Stimulated activated naive CD4-positive, alpha-beta T cell (primary cell): Measurements from ENCODE around the gene SPOCK1.

Experiments used
- DNase-seq, 6 experiments: peaks; one replicate each; lab custom pipeline; 2025; lab: John Stamatoyannopoulos, UW

Gene SPOCK1

DNA sequence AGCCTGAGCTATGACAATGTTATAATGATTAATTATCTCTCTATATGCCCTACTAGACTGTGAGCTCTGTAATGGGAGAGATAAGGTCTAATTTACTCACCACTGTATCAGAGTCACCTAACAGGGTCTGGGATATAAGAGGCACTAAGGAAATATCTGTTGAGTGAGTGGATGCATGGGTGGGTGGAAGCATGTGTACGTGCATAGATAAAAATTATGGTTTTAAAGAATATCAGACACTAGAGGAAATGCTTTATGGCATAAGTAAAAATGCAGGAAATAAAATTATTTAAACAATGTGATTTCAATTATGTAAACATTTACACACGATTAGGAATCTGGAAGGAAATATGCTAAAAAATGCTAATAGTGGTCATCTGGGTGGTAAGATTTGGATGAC is 137.8 kb downstream of the SPOCK1 start:
- no peak for DNase-seq

DNA sequence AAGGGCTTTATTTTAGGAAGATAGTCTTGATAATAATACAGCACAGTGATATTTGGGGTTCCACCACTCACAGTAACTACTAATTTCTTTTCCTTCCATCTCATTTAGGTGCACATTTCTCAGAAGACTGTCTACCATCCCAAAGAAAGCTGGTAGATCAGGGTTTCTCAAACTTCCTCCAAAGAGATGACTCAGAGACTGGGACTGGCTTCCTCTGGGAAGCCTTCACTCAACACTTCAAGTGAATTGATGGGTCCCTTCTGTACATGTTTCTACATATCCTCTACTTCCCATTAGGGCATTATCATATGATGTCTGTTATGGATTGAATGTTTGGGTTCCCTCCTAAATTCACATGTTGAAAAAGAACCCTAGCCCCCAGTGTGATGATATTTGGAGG is 138.5 kb downstream of the SPOCK1 start:
- no peak for DNase-seq

DNA sequence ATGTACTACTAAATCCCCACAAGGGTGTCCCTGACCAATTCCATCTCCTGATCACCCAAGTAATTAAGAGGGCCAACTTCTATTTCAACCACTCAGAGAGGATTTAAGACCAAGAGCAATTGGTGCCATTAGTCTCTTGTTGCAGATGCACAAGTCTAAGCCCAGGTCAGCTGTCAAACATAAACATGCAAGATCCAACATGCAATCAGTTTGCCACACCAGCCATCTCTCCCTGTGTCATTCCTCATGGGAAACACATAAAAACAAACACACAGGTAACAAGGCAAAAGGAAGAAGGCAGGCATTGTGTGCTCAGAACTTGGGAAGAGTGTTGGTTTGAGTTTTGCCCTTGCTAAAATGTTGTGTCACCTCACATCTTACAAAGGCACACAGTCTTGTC is 139.2 kb downstream of the SPOCK1 start:
- DNase-seq, result no peak

DNA sequence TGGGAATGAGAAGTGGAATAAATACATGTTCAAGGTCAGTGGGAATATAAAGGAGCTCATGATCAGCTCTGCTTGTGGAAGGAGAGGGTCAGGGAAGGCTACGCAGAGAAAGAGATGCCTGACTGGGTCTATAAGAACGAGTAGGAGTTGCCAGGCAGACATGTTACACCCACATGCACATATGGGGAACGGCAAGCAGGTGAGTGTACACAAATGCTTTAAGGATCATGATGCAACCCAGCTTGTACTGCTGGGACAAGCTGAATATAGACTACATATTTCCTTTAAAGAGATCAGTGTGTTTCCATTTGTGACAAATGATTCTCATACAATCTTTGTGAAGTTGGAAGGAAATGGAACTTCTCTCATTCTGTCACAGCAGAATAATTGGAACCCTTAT is 141.7 kb downstream of the SPOCK1 start:
- DNase-seq, result no peak

DNA sequence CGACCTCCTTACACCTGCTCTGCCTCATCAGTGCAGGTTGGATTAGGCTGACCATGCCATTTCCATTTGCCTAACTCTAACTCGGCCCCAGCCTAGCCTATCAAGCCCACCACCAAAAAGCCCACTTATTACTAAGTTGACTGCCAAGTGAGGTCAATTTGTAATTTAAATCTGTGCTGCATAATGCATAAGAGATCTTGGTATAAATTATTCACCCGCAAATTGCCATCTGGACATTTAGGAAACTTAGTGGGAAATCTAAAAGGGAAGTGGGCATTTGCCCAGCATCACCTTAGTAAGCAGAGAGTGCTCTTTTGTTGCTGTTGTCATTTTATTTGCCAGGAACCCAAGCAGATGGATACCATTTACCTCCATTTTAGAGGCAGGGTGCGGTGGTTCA is 143.0 kb downstream of the SPOCK1 start:
- no peak for DNase-seq

DNA sequence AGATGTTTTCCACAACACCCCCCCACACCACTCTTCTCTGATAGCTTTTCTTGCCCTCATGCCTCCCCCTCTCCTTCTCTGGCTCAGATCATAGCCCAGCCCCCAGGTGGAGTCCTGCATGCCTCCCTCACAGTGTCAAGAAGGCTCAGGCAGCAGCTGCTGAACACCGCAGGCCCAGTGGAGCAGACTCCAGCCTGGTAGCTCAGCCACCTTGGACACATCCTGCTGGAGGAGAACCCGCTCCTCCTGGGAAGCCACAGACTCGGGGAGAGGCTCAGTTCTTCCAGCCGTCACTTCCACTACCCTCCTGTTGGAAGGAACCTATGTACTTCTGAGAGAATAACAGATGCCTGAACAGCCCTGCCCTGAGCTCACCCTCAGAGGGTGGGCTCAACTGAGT is 143.4 kb downstream of the SPOCK1 start:
- DNase-seq, result no peak

DNA sequence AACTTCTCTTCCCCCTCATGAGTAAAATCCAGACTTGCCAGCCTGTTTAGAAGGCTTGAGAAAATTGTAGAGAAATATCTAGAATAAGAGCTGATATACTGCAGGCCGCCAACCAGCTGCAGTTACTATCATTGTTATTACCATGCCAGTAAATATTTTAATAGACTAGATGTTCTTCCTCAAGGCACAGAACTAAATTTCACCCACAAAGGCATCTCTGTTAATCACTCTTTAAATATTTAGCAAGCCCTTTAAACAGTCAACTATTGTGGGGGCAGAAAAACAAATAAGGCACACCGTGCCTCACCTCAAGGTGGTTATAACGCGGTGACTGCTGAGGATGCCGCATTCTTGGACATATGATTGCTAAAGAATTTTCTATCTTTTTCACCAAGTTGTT is 147.0 kb downstream of the SPOCK1 start:
- DNase-seq, result no peak

DNA sequence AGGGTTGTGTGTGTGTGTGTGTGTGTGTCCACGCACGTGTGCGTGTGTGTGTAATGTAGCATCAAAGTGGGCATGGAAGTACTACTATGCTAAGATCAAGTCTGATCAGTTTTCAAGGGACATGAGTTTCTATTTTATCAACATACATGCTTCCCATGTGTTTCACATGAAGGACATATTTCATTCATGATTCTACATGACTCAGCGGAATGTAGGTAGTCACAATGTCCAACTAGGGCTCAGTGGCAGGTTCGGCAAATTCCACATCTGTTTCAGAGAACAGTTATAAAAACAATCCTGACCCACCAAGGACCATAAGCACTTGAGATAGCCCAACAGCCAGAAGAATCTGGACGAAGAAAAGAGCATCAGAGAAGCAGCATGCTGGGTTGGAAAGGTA is 148.3 kb downstream of the SPOCK1 start:
- no peak for DNase-seq

DNA sequence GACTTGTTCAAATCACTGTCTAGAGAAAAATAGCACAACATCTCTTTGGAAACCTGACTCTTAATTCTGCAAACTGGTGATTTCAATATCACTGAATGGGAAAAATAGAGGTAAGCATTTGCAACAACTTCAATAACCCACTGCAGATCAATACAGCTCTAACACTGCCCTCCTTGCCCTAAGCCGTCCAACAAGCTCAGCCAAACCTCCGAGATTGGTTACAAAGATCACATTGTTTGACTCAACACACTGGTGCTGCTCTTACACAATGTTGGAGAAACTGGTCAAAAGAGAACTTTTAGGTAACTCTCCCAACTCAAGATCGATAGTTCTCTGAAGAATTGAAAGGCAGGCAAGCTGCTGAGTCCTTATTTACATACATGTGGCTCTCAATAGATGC is 150.4 kb downstream of the SPOCK1 start:
- no peak for DNase-seq

DNA sequence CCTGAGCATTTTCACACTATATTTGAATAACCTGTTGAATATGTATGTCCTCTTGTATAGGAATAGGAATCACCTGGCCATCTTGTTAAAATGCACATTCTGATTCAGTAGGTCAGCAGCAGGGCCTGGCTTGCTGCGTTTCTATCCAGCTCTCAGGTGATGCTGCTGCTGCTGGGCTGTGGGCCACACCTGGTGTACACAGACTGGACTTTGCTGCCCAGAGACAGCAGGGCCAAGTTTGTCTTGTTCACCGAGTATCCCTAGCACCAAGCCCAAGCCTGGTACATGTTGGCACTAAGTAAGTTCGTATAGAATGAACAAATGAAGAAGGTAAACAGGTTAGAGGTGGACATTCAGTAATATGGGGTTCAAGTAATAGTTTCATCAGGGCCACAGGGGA is 151.3 kb downstream of the SPOCK1 start:
- no peak for DNase-seq

DNA sequence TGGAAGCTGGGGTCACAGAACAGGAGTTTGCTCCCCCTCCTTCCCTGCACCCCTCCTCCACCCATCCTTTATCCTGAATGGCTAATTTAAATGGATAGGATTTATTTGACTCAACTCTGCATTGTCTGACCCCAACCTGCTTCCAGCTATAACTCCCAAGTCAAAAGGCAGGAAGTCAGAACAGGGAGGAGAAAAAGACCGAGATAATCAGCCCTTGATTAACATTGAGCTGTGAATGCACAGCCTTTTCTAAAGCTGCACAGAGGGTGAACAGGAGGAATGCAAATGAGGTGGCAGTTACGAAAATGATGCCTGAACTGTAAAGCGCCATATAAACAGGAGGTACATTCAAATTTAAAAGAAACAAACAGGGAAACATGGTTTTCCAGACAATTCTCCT is 152.8 kb downstream of the SPOCK1 start:
- no peak for DNase-seq

DNA sequence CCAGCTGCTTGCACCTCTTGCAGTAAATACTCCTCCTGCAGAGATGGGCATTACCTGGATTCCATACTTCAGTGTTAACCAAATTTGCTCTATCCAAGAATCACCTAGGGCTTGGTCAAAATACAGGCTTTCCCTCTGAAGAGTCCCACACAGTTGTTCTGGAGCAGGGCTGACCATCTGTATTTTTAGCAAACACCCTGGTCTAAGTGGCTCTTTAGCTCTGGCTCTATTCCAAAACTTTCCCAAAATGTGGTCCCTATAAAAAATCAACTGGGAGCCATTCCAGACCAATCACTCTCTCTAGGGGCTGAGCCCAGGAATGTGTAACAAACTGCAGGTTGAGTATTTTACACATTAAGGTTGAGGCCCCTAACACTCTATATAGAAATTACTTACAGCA is 153.7 kb downstream of the SPOCK1 start:
- DNase-seq, result no peak

DNA sequence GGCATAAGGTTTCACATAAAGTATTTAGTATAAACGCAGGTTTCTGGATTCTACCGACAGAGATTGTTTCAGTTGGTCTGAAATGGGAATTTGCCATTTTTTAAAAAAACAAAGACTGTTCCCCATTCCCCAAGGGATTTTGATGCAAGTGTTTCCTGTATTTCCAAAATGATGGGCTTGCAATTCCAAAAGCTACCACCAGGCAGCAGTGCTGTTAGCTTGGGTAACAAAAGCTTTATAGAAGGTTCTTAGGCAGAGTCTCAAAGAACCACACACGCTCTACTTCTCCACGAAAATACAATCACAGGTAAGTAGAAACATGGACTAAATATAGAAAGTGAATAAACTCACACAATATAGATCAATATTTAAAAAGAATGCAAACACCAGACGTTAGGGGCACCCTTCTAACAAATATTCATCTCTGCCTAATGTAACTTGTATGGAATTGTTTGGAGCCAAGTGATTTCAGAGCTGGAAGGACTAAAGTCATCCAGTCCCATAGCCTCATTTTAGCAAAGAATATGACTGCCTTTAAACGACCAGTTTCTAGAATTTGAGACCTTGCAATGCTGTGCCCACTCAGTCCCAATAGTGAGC is 154.3 kb downstream of the SPOCK1 start:
- DNase-seq, result no peak

DNA sequence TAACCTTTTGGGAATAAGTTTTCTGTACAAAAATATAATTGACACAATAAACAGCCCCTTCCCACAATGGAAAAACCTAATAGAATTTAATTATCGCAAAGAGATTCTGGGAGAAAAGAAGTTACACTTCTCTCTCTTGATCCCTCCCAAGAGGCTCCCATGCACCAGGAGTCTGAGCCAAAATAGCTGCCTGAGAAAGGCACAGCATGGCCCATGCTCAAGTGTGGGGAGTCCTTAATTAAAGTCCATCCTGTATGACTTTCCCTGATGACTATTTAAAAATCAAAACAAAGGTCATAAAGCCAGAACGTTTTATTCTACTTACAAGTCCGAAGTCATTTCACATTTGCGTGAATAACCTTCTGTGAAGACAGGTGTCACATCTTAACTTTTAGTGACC is 155.1 kb downstream of the SPOCK1 start:
- DNase-seq, result no peak

DNA sequence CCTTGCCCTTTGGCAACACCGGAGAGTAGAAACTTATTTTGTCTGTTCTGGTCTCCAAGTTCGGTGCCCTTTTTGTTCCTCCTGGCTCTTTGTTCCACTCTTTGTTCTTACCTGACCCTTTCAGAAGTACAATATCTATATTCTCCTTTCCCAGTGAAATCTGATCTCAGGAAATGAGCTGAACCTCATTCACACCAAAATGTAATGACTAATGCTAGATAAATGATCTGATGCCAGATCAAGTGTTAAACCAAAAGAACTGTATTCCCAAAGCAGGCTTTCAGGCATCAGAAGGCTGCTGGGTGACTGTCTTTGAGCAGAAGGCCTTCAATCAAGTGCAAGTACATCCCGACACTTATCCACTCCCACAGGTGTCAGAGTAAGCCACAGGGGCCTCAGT is 156.4 kb downstream of the SPOCK1 start:
- DNase-seq, result no peak

DNA sequence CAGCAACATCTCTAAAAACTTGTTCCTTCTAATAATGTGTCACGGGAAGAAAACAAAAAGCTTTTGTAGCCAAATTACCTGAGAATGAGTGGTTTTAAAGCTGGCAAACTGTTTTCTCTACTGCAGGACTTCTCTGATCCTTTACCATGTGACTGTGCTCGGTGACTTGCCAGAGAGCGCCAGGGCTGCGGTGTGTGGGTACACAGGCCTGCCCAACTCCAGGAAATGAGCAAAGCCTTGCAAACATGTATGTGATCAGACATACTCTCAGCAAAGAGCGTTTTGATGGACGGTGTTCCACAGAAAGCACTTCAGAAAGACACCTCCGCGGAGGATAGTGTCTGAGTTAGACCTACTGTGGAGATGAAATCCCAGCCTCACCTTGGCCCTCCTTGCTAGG is 157.3 kb downstream of the SPOCK1 start:
- DNase-seq, result no peak

DNA sequence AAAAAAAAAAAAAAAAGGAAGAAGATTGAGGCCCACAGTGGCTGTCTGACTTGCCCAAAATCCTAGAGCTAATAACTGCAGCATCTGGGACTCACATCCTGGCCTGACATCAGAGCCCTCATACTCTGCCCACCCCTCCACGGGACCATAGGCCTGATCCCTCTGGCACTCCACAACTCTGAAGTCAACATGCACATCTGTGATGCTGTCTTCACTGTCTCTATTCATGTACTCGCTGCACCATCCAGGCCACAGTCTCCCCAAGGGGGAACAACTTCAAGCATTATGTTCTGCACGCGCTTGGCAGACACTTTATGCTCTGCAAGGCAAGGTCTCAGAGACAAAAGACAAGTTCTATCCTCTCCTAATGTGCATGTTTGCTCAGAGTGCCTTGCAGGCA is 158.2 kb downstream of the SPOCK1 start:
- DNase-seq, result no peak

DNA sequence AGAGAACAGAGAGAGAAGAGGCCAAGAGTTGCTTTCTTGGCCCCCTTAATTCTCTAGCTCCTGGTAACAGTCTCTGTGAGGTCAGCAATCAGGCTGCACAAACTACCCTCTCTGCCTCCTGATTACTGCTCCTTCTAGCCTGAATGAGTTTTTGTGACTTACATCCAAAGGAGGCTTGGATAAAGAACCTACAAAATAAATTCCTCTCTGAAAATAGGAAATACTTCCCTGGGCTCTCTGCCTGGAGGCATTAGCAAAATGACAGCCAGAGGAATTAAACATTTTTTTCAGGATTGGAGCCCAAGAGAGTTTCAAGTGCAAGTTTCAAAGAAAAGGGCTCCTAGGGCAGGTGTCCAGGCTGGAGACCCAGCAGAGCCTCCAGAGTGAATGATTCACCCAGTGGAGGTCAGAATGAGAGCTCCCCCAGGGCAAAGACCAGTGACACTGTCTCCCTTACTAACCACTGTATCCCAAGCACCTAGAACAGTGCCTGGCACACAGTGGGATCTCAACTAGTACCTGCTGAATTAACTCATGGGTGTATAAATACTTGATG is 162.5 kb downstream of the SPOCK1 start:
- no peak for DNase-seq

DNA sequence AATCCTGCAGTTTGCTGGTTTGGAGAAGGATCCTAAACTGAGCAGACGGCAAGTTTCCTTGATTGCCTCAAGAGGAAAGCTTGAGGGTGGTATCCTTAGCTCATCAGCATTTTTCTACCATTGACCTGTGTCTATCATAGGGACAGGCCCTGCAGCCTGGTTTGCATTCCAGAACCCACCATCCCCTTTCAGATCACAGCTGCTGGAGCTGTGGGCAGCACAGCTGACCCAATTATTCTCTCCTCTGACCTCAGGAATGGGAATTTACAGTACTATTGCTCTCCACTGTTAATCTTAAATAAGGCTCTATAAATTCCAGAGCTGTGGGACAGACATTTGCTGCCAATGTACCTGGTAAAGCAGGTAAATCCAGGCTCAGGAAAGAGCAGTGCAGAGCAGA is 163.0 kb downstream of the SPOCK1 start:
- no peak for DNase-seq

DNA sequence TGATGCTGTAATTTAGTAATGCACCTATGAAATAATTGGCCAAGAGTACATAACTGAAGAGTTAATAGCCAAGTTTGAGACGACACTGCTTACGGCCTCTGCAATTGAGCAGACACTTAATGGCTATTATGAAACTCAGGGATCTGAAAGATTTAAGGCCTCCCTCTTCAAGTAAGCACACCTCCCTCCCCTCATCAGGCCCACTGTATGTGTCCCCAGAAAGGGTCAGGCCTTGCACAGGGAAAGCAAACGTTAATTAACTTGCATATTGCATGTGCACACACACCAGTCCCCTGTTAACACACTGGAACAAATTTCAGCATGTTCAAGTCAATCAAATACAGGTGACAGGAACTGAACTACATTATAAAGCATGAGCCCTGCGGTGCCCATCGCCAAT is 163.6 kb downstream of the SPOCK1 start:
- no peak for DNase-seq

DNA sequence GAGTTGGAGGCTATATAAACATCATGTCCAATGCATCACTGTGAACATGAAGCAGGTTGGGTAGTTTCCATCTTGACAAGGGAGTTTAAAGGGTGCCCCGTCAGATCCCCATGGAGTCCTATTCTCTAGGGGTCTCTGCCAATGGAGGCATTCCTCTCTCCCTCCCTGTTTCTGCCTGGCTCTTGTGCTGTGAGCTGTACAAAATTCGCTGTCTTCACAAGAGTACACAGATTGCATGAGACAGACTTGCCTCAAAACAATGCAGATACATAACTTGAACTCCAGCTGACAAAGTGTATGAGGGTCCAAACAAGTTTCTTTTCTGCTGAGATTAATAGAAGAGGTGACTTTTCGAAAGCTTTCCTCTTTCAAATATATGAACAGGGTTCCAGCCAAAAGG is 165.2 kb downstream of the SPOCK1 start:
- no peak for DNase-seq

DNA sequence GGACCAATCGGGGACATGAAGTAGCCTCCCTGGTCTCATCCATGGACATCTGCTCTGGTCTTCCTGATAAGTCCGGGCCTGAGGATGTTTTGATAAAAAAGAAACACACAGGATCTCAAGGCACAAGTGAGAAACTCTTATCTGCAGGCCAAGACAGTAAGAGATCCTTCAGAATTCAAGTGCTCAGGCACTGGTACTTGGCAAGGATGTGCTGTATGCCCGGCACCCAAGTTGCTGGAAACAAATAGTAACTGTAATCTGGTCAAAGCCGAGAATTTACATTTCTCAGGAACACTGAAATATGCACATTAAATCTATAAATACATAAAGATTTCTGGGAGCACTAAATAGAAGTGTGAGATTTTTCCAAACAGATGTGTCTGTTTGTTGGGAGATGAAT is 165.7 kb downstream of the SPOCK1 start:
- DNase-seq, result no peak

DNA sequence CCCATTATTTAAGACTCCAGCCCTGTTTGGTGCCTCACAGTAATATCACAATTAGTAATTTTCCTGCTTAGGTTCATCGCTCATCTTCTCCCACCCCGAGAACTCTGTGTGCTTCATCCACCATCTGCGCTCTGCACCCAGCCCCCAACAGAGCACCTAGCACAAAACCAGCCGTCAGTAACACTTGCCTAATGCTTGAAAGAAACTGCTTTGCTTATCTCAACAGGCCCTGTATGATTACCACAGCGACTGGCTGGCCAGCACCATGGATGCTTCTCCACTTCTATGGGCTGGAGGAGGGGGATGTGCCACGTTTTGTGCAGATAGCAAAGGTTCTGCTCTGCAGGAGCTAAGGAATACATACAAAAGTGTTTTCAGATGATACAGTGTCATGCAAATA is 166.8 kb downstream of the SPOCK1 start:
- no peak for DNase-seq

DNA sequence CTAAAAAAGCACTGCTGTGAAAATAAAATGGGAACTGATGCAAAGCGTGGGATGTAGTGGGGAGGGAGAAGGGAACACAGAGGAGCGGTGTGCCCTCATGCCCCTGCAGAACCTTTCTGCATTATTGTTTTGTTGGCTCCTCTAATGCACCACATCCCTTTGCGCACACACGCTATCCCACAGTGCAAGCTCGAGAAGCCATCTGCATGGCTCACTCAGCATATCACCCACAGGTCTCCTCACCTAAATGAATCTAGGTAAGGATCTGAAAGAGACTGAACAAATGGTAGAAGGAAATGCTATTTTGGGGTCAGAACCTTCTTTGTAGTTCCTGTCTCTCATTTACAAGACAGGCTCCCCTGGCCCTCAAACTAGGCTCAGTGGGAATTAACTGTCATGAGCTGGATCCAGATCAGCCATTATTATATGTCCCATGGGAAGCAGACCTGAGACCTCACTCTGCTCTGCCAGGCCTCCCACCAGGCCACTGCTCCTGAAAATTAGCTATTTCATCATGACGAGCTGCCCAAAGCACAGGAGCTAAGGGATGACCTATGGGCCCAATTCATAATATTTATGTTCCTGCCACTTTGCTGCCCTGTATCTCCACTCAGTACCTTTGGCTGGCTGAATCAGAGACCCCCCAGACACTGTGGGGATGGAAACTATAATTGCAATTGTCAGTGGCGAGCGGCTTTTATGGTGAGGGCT is 169.4 kb downstream of the SPOCK1 start:
- no peak for DNase-seq
